Pancreas (tissue), 10 donors: ENCODE data around the gene SLC28A1. TPM values are rescaled to one million over a fixed set of nuclear protein-coding genes. Genes with fewer than 3 reads are reported as not detected.

ENCODE experiments used
- ATAC-seq, 4 donors: fragments of 200-7000 bp; cut with Tn5 transposase; one replicate each; pipeline versions ENCODE4 v1.8.0 to v1.9.1; 2020; ENCODE audit warnings: mild to moderate bottlenecking in 4 of 4, moderate library complexity in 4 of 4
- DNase-seq, 6 donors: peaks; one replicate each; pipeline ENCODE4 v3.0.0-alpha.2; 2020
- FAIRE-seq: peaks from 2 replicates; lab custom pipeline; 2012; peaks lifted over from hg19 to GRCh38; lab: Jason Lieb, UNC
- H3K27ac ChIP-seq, 4 donors: fragments of 200-600 bp; sonication (generic); 1 replicate in 3 of 4; 2 replicates in 1 of 4; pipeline versions ENCODE4 v1.5.0 to v1.8.0; 2020
- H3K27me3 ChIP-seq, 4 donors: fragments of 200-600 bp; one replicate each; pipeline ENCODE4 v1.8.0; 2021
- H3K36me3 ChIP-seq, 3 donors: fragments of 200-600 bp; sonication (generic) in 1 of 3; one replicate each; pipeline versions ENCODE4 v1.5.0 to v1.8.0; 2020 to 2021
- H3K4me1 ChIP-seq, 3 donors: fragments of 200-600 bp; one replicate each; pipeline ENCODE4 v1.8.0; 2021
- H3K4me3 ChIP-seq, 4 donors: fragments of 200-600 bp; sonication (generic) in 2 of 4; one replicate each; pipeline versions ENCODE4 v1.5.0 to v1.8.0; 2020 to 2021
- H3K9me3 ChIP-seq, 4 donors: fragments of 200-600 bp; one replicate each; pipeline ENCODE4 v1.8.0; 2021
- CTCF ChIP-seq, 4 donors: fragments of 200-600 bp; sonication (generic) in 3 of 4; IDR thresholded peaks; one replicate each; pipeline versions ENCODE4 v1.5.0 to v1.8.0; 2021; ENCODE audit warnings: antibody characterized with exemption in 4 of 4
- WGBS, 2 donors: extraction: QIAGEN DNeasy Blood & Tissue Kit; methylation state at CpG; one replicate each; pipeline ENCODE4 v1.1.7; 2013; 5-methylcytosine and 5-hydroxymethylcytosine counted together
- intact Hi-C, 3 donors: fragments of 100-400 bp; cut with DNase I; formaldehyde crosslinking; loops; one replicate each; pipeline versions ENCODE4 v1.11.1 to v1.14.2; 2022
- polyA plus RNA-seq, 2 donors: library from polyadenylated mRNA; stranded (reverse); fragments of 200-250 nt; gene quantifications; one replicate each; pipeline ENCODE4 v1.2.3, GENCODE V29; 2013
- total RNA-seq, 6 donors: library from RNA; stranded (reverse); fragmentation: NEBNext Ultra II Directional in 4 of 6; extraction: Animal tissue kit (Norgen Biotek cat#: 25700) in 4 of 6; gene quantifications; one replicate each; pipeline versions ENCODE4 v1.2.1 to v1.2.4, GENCODE V29; 2021 to 2023
- donor health status: healthy with polysubstance abuse.
- donor health status: DM: no; HTN: no; CAD: no; lungs with moderate emphysema.
- donor health status: DM: no; HTN: no; CAD: no.
- donor health status: control.
- donor health status: control.
- donor health status: Bipolar disorder and iron deficiency.
- donor health status: DM: yes; HTN: yes; CAD: no.
- donor health status: DM: no; HTN: no; CAD: no.
- donor health status: DM: no; HTN: no; CAD: no.
- donor health status: DM: yes; HTN: yes; CAD: no.

Gene SLC28A1
- total and polyA plus RNA-seq, 8 donors: 0.02 to 0.21 (median 0.11) TPM; not detected in 3

- FAIRE-seq: no peak
- TF ChIP-seq CTCF (IDR thresholded peaks at IDR 0.05): no peak
- Histone ChIP-seq H3K9me3 (no peaks in the 10 kb centered on the region), H3K27ac (no peak overlapping the region), H3K36me3 (peaks cover 0 to 4% (median 0%) of the 10 kb centered on the region in 3 donors), H3K27me3 (no peaks in the 10 kb centered on the region), H3K4me3 (no peak overlapping the region), H3K4me1 (no peaks in the 10 kb centered on the region)
- ATAC-seq: no peak
- intact Hi-C loops: no loop called here
- no peak for DNase-seq
- 84 to 89% methylated on average over 7 of the region's 7 CpGs for WGBS, 2 donors
Observed at GRCh38 chr15:84864444-84864795, 20.0 kb upstream of the SLC28A1 start.

- intact Hi-C loops: no loop called here
- DNase-seq (no peak), ATAC-seq (no peak), FAIRE-seq (no peak)
- 86 to 89% methylated on average over 5 of the region's 5 CpGs for WGBS, 2 donors
- no peaks in the 10 kb centered on the region for H3K9me3 ChIP-seq
- peaks cover 0 to 4% (median 0%) of the 10 kb centered on the region in 3 donors for H3K36me3 ChIP-seq
- no peaks in the 10 kb centered on the region for H3K27me3 ChIP-seq
- no peak overlapping the region for H3K4me3 ChIP-seq
- no peaks in the 10 kb centered on the region for H3K4me1 ChIP-seq
- TF ChIP-seq CTCF (IDR thresholded peaks at IDR 0.05): no peak
- no peak overlapping the region for H3K27ac ChIP-seq
Observed at GRCh38 chr15:84865074-84865569, 19.3 kb upstream of the SLC28A1 start.

- Histone ChIP-seq H3K36me3 (peaks cover 0 to 4% (median 0%) of the 10 kb centered on the region in 3 donors), H3K4me1 (no peaks in the 10 kb centered on the region), H3K9me3 (no peaks in the 10 kb centered on the region), H3K27ac (no peak overlapping the region), H3K27me3 (no peaks in the 10 kb centered on the region), H3K4me3 (no peak overlapping the region)
- DNase-seq: no peak
- intact Hi-C loops: no loop called here
- ATAC-seq: no peak
- FAIRE-seq: no peak
- no peak for TF ChIP-seq CTCF (IDR thresholded peaks at IDR 0.05)
- WGBS, 2 donors: 88 to 95% methylated on average over 12 of the region's 12 CpGs
Observed at GRCh38 chr15:84868037-84868880, 16.2 kb upstream of the SLC28A1 start.

- intact Hi-C loops: no loop called here
- no peaks in the 10 kb centered on the region for H3K27me3 ChIP-seq
- no peak for FAIRE-seq
Observed at GRCh38 chr15:84869510-84869909, 15.0 kb upstream of the SLC28A1 start.

More at GRCh38 chr15:84869510-84869909, 15.0 kb upstream of the SLC28A1 start:
- Histone ChIP-seq H3K36me3 (no peaks in the 10 kb centered on the region), H3K4me3 (no peak overlapping the region), H3K9me3 (no peaks in the 10 kb centered on the region), H3K4me1 (no peaks in the 10 kb centered on the region), H3K27ac (no peak overlapping the region)
- 93 to 94% methylated on average over 3 of the region's 3 CpGs for WGBS, 2 donors
- no peak for TF ChIP-seq CTCF (IDR thresholded peaks at IDR 0.05)
- DNase-seq (no peak), ATAC-seq (no peak)
